Embryonic facial prominence (tissue), 1 donor: ENCODE data around the gene PDXK.

ENCODE experiments used
- DNase-seq: peaks from one replicate; pipeline ENCODE4 v3.0.0-alpha.2; 2016; ENCODE audit errors: extremely low spot score

The PDXK gene

DNA sequence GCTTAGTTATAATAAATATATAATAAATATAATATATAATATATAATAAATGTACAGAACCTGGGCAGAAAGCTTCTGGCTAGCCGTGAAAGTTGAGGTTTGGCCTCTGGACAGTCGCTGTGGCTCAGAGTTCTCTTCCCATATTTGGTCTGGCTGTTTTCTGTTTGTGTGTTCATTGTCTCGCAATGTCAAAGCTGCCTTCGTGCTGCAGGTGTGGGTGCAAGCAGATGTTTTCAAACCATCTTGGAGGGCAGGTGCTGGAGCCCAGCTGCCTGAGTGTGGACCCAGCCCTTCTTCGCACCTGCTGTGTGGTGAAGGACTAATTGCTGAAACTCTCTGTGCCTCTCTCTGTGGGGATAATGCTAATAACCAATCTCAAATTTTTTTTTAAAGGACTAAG lies 60.7 kb downstream of the PDXK start:
- no peak for DNase-seq

DNA sequence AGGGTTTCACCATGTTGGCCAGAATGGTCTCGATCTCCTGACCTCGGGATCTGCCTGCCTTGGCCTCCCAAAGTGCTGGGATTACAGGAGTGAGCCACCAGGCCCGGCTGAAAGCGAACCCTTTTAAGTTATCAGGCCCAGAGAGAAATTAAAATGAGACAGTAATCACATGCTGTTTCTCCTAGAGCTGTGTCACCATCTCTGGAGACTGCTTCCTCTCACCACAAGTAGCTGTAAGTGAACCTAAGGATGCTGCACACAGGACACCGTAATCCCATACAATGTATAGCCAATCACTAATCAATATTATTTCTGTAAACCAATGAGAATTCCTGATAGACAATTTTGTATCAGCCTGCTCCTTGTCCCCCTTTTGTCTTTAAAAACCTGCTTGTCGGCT lies 62.9 kb downstream of the PDXK start:
- no peak for DNase-seq

DNA sequence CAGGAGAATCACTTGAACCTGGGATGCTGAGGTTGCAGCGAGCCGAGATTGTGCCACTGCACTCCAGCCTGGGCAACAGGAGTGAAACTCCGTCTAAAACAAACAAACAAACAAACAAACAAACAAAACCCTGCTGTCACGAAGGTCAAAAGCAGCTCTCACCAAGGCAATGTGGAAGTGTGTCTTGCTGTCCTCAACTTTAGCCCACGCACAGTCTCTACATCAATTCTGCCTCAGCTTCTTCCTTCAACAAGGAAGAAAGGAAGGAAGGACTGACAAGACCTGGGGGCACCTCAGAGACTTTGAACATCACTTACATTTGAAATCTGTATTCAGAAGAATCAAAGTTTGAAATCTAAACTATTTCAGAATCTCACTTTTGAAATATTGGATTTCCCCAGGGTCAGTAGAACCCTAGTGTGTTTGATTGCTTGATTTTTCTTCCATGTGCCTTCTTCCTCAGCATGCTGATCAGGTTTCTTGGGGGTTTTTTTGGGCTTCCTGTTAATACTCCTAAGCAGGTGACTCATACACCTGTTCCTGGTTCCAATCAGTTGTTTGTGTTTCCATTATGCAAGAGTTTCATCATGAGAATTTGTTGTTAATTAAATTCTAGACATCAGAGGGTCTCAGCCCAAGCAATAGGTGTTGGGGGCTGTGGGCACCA lies 63.6 kb downstream of the PDXK start:
- DNase-seq = no peak

DNA sequence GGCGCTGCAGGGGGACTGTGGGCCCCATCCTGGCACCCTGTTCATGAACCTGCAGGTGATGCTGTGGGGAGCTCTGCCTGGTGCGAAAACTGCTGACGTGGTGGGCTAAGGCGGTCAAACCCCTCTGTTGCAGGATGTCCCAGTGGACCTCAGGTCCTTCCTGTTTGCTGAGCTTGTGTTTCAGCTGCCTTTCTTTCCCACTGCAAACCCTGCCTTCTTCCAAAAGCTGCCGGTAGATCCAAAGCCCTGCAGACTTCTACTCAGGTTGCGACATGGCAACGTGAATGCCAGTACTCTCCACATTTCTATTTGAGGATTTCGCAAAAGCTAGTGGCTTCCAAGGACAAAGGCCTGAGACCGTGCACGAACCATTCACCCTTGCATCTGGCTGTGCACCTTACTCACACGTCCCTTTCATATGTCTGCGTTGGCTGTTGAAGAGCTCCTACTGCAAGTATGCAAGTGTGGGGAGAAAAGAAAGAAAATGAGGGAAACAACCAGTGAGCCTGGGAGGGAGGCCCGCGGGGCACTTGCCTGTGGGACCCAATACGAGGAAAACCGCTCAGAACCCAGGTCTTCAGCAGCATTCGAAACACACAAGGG lies 64.3 kb downstream of the PDXK start:
- no peak for DNase-seq

DNA sequence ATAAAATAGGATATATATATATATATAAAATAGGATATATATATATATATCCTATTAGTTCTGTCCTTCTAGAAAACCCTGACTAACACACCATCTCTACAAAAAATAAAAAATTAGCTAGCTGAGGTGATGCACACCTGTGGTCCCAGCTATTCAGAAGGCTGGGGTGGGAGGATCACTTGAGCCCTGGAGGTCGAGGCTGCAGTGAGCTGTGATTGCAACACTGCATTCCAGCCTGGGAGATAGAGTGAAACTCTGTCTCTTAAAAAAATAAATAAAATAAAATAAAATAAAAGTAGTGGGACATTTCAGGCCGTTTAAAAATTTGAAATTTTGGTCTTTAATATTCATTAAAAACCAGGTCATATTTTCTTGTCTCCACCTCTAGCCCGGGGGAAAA lies 66.2 kb downstream of the PDXK start:
- DNase-seq = no peak

DNA sequence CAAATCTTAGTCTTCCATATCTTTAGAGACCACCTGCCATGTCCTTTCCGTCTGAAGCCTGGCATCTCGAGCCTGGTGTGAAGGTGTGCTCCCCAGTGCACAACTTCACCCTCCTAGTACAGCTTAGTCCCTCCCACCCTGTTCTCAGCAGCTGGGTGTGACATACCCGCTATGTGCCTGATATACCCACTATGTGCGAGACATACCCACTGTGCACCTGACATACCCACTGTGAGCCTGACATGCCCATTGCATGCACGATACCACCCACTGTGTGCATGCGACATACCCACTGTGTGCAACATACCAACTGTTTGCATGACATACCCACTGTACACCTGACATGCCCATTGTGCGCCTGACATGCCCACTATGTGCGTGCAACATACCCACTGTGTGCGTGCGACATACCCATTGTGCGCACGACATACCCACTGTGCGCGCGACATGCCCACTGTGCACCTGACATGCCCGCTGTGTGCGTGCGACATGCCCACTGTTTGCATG lies 67.4 kb downstream of the PDXK start:
- DNase-seq = no peak

DNA sequence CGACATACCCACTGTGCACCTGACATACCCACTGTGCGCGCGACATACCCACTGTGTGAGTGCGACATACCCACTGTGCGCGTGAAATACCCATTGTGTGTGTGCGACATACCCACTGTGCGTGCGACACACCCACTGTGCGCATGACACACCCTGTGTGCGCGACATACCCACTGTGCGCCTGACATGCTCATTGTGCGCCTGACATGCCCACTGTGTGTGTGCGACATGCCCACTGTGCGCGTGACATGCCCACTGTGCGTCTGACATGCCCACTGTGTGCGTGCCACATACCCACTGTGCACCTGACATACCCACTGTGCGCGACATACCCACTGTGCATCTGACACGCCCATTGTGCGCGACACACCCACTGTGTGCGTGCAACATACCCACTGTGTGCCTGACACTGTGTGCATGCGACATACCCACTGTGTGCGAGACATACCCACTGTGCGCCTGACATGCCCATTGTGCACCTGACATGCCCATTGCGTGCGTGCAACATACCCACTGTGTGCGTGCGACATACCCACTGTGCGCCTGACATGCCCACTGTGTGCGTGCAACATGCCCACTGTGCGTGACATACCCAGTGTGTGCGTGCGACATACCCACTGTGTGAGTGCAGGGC lies 68.0 kb downstream of the PDXK start:
- DNase-seq = no peak

DNA sequence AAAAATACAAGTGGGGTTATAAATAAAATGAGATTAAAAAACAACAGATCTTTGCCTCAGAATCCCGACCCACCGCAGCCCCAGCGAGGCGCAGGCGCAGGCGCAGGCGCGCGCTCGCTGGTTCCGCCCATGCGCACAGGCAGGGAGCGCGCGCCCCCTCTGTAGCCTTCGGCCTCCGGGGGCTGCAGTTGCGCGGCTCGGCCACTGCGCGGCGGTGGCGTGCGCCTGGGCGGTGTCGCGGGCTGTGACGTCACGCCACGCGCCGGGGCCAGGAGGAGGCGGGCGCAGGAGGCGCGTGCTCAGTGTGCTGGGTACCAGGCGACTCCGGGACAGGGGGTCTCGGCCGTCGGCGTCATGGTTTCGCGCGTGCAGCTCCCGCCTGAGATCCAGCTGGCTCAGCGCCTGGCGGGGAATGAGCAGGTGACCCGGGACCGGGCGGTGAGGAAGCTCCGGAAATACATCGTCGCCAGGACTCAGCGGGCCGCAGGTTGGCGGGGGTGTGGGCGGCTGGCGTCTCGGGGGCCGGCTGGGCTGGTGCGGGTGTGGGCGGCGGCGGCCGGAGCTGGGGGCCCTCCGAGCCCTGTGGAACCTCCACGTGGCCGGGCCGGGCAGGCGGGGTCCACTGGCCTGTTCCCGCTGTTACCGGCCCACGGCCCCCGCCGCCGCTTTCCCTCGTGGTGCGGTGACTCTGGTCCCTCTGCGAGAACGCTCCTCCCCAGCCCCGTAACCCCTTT lies 70.5 kb downstream of the PDXK start, which contains the start of gene RRP1:
TSS of gene RRP1 (plus strand) at position 302 of the 734 bp plus-strand sequence. CDS start at position 355, 53 bp downstream.
- DNase-seq = peak; percentile 81

DNA sequence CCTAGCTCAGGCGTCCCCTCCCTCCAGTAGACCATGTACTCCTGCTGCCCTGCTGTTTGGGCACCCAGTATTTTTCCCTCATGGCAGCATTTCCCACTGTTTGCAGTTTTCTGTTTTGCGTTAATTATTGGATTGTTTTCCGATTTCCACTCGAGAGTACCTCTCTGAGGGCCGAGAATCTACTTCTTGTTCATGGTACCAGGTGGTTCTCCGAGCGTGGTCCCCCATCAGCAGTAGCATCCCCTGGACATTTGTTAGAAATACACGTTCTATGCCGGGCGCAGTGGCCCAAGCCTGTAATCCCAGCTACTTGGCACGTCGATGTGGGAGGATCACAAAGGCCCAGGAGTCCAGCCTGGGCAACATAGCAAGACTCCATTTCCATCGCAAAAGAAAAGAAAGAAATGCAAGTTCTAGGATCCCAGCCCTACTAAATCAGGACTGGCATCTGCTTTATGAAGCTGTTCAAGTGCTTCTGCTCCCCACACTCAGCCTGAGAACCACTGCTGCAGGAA lies 71.1 kb downstream of the PDXK start:
- no peak for DNase-seq

DNA sequence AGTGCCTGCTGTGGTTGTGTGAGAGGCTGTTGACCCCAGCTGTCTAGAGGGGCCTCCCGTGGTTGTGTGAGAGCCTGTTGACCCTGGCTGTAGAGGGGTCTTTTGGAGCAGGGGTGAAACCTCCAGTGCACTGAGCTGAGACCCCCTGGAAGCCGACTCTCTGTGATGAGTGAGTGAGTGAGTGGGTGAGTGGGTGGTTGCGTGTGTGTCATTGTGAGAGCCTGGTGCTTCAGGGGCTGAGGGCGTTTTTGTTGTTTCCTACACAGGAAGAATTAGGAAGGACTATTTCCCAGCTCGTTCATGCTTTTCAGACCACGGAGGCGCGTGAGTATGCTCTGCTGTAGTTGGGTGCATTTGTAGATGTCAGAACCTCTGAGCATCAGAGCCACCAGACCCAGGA lies 73.5 kb downstream of the PDXK start:
- no peak for DNase-seq

DNA sequence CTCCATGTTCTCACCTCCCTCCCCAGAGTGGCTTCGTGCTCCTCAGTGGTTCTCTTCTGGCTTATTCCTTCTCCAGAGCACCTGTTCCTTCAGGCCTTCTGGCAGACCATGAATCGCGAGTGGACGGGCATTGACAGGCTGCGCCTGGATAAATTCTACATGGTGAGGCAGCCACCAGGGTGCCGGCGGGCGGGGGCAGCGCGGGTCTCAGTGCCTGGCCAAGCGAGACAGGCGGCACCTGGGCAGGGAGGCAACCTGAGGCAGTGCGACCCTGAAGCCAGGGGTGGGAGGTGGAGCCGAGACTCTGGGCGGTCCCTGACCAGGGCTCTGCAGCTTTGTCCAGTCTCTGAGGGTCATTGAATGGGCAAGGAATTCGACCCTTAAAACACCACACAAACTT lies 74.3 kb downstream of the PDXK start:
- DNase-seq = no peak

DNA sequence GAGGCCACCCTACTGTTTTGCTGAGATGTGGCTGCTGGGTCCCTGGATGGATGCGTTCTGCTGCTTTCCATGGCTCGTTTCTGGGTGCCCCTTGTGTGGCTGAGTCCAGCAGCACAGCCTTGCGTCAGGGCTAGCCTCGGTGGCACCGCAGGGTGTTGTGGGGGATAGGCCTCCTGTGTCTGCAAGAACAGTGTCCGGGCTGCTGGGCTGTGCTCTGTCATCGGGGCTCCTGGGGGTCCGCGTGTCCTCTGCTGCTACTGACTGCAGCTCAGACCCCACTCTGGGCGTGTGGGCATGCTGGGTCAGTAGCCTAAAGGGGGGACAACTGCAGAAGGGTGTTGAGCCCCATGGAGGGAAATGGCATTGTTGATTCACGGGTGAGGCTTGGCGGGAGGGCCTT lies 75.4 kb downstream of the PDXK start:
- no peak for DNase-seq

DNA sequence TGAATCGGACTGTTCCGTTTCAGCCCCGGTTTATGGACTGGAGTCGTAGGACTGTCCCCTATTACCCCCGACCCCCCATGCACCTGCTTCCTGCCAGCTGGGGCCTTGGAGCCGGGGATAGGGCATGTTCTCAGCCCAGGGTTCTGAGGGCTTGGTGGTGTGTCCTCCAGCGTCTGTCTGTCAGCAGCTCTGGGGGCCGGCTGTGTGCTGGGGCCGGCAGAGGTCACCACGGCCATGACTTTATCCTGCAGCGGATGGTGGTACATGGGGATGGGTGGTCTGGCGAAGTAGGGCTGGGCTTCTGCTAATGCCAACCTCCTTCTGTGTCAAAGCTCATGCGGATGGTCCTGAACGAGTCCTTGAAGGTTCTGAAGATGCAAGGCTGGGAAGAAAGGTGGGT lies 75.9 kb downstream of the PDXK start:
- DNase-seq = no peak

DNA sequence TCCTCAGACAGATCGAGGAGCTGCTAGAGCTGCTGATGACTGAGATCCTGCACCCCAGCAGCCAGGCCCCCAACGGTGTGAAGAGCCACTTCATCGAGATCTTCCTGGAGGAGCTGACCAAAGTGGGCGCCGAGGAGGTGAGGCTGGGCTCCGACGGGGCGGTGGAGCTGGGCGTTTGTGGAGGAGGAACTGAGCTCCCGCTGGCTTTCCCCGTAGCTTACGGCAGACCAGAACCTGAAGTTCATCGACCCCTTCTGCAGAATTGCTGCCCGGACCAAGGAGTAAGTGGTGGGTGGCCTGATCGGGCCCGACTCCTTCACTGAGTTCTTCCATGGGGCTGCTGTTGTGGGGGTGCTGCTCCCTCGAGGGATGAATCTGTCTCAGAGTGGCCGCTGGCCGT lies 78.5 kb downstream of the PDXK start:
- DNase-seq = no peak

DNA sequence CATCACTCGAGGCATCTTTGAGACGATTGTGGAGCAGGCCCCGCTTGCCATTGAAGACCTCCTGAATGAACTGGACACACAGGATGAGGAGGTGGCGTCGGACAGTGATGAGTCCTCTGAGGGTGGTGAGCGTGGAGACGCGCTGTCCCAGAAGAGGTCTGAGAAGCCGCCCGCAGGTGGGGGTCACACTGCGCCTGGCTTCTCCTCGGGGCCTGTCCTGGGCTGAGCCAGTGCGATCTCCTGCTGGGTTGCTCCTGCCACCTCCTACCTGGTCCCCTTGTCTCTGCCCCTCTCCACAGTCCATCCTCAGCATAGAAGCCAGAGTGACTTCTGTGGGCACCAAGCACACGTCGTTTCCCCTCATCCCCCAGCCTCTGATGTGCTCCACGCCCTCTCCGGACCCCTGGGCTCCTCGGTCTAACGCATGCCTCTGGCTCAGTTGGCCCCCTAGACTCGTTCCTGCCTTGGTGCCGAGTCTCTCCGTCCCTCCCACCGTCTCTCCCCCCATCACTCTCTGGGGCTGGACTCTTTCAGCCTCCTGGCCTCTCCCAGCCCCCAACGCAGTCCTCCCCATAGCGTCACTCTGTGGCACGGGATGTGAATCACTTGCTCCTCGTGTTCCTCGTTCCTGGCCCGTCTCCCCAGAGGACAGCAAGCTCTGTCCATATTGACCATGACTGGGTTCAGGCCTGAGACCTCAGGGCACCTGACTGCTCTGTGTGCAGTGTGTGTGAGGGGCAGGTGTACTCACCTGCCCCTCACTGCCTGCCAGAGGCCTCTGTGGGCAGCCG lies 79.2 kb downstream of the PDXK start:
- no peak for DNase-seq

DNA sequence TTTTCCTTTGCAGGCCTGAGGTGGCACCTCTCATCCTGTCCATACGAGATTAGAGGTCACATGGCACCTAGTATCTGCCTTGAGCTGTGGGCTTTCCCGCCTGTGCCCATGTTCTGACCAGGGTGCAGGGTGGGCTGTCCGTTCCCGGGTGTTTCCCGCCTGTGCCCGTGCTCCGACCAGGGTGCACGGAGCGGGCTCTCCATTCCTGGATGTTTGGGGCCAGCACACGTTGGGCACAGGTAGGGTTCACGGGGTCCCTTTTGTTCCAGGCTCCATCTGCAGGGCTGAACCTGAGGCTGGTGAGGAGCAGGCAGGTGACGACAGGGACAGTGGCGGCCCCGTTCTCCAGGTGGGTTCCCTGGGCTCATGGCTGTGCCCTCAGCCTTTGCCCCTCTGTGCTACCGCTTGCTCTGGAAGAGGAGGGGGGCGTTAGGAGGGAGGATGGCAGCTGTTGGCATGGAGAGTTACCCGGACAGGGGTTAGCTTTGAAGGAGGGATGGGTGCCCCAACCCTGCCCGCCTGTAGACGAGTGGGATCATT lies 80.4 kb downstream of the PDXK start:
- DNase-seq = no peak

DNA sequence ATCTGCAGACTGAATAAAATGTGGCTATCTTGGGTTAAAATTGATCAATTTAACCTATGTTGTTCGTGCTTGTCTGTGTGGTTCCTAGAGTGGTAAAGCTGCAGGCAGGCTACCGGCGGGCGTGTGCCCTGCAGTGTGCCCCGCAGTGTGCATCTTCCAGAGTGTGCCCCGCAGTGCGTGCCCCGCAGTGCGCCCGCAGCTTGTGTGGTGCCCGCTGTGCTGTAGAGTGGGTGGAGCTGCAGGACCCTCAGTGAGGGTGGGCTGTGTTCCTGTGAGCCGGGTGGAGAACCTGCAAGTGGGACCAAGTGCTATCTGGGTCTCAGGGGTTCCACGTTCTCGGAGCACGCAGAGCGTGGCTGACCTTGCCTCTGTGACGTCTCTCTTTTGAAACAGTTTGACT lies 81.2 kb downstream of the PDXK start:
- DNase-seq = no peak

DNA sequence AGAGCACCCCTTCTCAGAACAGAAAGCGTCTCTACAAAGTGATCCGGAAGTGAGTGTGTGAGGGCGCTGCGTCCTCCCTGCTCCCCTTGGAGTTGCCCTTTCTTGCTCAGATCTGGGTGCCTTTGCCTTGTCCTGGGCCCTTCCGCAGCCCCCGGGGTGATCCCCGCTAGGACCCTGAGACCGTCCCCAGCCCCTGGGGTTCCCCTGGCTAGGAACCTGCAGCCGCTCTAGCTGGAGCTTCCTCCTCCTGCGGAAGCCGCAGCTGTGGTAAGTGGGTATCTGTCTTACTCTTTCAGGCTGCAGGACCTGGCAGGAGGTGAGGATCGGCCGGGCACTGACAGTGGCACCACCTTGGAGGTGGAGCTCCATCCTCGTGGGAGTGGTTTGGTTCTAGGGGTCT lies 81.6 kb downstream of the PDXK start:
- DNase-seq = no peak

DNA sequence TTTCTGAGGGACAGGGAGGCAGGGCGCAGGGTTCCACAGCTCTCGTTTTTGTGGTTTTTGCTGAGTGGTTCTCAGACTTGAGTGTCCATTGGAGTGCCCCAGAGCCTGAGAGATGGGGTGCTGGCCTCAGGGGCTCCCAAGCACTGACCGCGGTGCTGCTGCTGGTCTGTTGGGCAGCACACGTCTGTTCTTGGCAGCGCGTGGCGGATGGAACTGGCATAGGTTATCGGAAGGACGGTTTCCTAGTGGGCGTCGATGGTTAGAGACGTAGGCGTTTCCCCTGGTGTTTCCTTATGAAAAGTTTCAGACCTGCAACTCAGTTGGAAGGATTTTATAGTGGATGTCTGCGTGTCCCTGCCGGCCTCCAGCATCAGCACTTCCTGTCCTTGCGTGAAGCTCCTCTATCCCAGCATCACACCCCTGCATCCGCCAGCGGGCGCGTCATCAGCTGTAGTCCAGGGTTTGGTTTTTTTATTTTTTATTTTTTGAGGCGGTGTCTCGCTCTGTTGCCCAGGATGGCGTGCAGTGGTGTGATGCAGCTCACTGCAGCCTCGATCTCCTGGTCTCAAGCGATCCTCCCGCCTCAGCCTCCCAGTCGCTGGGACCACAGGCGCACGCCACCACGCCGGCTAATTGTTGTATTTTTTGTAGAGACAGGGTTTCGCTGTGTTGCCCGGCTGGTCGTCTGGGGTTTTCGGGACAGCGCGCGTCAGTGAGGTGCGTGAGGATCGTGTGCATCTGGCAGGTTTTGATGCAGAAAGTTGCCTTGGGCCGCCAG lies 82.3 kb downstream of the PDXK start:
- DNase-seq = no peak

DNA sequence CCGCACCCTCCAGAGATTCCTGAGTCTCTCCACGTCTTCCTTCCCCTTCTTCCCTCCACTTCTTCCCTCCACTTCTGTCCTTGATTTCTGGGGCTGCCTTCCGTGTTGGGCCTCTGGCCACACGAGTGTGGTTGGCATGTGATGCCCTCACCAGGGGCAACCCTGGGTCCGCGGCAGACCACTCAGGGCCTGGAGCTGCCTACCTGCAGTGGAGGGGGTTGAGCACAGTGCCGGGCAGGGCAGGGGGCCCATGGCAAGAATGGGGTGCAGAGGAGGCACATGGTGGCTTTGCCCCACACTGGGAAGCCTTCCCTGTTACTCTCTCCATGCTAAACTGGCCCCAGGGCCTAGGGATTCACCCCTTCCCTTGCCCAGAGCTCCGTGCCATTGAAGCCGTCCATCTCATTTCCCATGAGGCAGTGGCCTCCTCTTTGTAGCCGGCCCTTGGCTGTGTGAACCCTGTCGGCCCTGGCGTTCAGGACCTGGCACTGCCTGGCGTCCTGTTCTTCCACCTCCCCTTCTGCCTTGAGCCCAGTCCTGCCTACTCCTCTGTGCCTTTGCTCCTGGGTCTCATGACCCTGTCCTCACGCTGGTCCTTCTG lies 83.9 kb downstream of the PDXK start:
- DNase-seq = no peak
